Kidney epithelial cell (primary cell): ENCODE results near the gene RNF157. TPM values are rescaled to one million over a fixed set of nuclear protein-coding genes. Genes with fewer than 3 reads are reported as not detected.

ENCODE experiments used
- DNase-seq: peaks from one replicate; pipeline ENCODE4 v3.0.0-alpha.2; 2010; ENCODE audit warnings: low read depth
- H3K27me3 ChIP-seq: 2 replicates; pipeline ENCODE4 v1.6.0; 2011; ENCODE audit warnings: low read length; ENCODE audit not compliant: control insufficient read depth, insufficient read depth
- H3K36me3 ChIP-seq: 2 replicates; pipeline ENCODE4 v1.5.1; 2011; ENCODE audit warnings: low read length; ENCODE audit not compliant: control insufficient read depth, insufficient read depth
- H3K4me3 ChIP-seq: 2 replicates; pipeline ENCODE4 v1.5.1; 2011; ENCODE audit warnings: low read depth, mild to moderate bottlenecking, control low read depth, low read length
- total RNA-seq: library from RNA; depleted of rRNA; stranded (reverse); fragments of >200 nt; gene quantifications from 2 replicates; pipeline ENCODE4 v1.2.3, GENCODE V29; 2015
- TF ChIP-seq, protein P1 (sequence below): IDR thresholded peaks from 2 replicates; pipeline ENCODE4 v1.5.1; 2011; ENCODE audit warnings: mild to moderate bottlenecking, moderate library complexity, low read length, control low read depth, inconsistent platforms; ENCODE audit not compliant: insufficient read depth, poor library complexity, severe bottlenecking

The RNF157 gene
- total RNA-seq, 1 donor from 2014 or later, result 6.0 TPM

DNA sequence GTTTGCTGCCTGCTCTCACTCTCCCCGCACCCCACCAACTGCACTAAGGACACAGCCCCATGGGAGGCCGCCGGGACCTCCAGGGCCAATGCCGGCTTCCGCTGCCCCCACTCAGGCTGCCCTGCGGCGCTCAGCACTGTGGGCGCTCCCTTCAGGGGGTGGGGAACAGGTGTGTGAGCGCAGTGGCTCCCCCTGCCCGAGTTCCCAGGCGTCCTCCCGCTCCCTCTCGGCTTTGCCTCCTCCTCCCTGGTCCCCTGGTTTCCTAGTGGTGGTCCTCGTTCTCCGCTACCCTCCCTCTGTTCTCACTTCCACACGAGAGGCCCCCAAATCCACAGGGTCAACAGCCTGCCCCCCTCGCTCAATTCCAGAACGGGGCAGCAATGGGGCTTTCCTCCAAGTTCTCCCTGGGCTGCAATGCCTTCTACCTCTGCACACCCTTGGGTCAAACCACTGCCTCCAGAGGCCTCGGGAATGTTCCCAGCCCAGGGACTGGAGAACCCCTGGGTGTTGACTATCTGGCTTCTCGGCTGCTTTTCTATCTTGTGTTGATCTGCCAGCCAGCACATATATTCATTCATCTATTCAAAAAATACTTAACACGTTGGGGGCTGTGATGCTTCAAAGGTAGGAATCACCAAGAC is 109.1 kb downstream of the RNF157 start:
- peaks cover 6% of the 10 kb centered on the region for H3K27me3 ChIP-seq
- no peaks in the 10 kb centered on the region for H3K36me3 ChIP-seq
- no peak overlapping the region for H3K4me3 ChIP-seq
- TF ChIP-seq, protein P1, sequence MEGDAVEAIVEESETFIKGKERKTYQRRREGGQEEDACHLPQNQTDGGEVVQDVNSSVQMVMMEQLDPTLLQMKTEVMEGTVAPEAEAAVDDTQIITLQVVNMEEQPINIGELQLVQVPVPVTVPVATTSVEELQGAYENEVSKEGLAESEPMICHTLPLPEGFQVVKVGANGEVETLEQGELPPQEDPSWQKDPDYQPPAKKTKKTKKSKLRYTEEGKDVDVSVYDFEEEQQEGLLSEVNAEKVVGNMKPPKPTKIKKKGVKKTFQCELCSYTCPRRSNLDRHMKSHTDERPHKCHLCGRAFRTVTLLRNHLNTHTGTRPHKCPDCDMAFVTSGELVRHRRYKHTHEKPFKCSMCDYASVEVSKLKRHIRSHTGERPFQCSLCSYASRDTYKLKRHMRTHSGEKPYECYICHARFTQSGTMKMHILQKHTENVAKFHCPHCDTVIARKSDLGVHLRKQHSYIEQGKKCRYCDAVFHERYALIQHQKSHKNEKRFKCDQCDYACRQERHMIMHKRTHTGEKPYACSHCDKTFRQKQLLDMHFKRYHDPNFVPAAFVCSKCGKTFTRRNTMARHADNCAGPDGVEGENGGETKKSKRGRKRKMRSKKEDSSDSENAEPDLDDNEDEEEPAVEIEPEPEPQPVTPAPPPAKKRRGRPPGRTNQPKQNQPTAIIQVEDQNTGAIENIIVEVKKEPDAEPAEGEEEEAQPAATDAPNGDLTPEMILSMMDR, result no peak
- DNase-seq, result no peak

DNA sequence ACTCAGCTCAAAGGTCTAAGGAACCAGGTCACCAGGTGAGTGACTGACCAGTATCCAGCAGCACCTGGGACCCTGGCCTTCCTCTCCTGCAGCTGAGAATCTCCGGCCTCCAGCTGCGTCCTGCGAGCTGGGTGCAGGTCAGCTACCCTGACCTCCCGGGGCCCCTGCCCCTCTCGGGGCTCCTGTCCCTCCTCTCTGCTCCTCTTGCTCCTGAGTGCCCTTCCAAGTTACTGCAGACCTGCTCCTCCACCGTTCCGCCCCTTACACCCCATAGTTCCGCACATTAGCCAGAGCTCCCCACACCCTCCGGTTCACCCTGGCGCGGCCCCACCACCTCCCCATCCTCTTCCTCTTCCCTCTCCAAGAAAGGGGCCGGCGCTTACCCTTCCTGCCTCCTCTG is 109.8 kb downstream of the RNF157 start:
- Histone ChIP-seq H3K27me3 (peaks cover 6% of the 10 kb centered on the region), H3K36me3 (no peaks in the 10 kb centered on the region), H3K4me3 (no peak overlapping the region)
- TF ChIP-seq, protein P1, result no peak
- DNase-seq, result no peak

DNA sequence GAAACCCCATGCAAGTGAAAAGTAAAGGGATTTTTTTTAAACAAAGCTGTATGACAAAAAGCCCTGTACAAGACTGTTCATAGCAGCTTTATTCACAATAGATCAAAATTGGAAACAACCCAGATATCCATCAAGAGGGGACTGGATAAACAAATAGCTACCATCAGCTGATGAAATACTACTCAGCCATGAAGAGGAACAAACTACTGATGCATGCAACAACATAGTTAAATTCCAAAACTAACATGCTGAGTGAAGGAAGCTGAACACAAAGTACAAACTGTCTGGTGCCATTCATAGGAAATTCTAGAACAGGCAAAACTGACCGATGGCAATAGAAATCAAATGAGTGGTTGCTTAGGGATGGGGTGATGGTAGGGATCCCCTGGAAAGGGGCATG is 114.4 kb downstream of the RNF157 start:
- TF ChIP-seq, protein P1, result no peak
- H3K4me3 ChIP-seq, result no peak overlapping the region
- DNase-seq, result no peak
- no peaks in the 10 kb centered on the region for H3K27me3 ChIP-seq
- no peaks in the 10 kb centered on the region for H3K36me3 ChIP-seq

GRCh38 chr17:76125391-76125675 is 115.0 kb downstream of the RNF157 start:
- TF ChIP-seq, protein P1, result no peak

GRCh38 chr17:76124582-76125390 is 115.5 kb downstream of the RNF157 start:
- TF ChIP-seq, protein P1, result peak; percentile 28

More at GRCh38 chr17:76125391-76125675, 115.0 kb downstream of the RNF157 start:
- H3K27me3 ChIP-seq, result no peaks in the 10 kb centered on the region
- H3K36me3 ChIP-seq, result no peaks in the 10 kb centered on the region
- DNase-seq, result no peak
- no peak overlapping the region for H3K4me3 ChIP-seq

More at GRCh38 chr17:76124582-76125390, 115.5 kb downstream of the RNF157 start:
- H3K4me3 ChIP-seq, result no peak overlapping the region
- DNase-seq, result no peak
- H3K36me3 ChIP-seq, result no peaks in the 10 kb centered on the region
- no peaks in the 10 kb centered on the region for H3K27me3 ChIP-seq
